Metanephros (tissue), 2 donors: ENCODE results near the gene SIRPD. TPM values are rescaled to one million over a fixed set of nuclear protein-coding genes. Genes with fewer than 3 reads are reported as not detected.

Experiments
- small RNA-seq: library from RNA; depleted of rRNA; stranded (forward); fragments of <200 nt; gene quantifications from one replicate; pipeline ENCODE3, GENCODE V24; 2014; ENCODE audit warnings: low replicate concordance
- total RNA-seq: library from RNA; depleted of rRNA; stranded (reverse); fragments of >200 nt; gene quantifications from one replicate; pipeline ENCODE4 v1.2.3, GENCODE V29; 2014

SIRPD gene
- total RNA-seq, result 0.12 TPM

DNA sequence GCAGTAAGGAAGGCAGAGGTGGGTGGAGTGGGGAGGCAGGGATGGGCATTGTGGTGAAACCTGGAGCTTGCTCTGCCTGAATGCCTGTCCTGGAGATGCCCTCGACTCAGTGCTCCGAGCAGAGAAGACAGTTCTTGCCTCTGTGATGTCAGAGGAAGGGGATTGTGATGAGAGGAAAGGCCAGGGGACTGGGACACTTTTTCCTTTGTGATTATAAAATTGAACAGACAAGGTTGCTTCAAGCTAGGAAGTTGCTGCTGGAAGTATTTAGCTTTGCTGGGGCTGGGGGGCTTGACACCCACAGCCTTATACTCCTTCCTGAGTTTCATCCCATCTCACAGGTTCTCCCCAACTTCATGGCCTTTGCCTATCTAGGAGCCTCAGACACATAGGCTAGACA is at the start of gene SIRPD:
Gene SIRPD, minus strand, starts transcription at position 101 of the 400 bp plus-strand sequence. Its CDS starts 52 bp downstream, at position 49.

DNA sequence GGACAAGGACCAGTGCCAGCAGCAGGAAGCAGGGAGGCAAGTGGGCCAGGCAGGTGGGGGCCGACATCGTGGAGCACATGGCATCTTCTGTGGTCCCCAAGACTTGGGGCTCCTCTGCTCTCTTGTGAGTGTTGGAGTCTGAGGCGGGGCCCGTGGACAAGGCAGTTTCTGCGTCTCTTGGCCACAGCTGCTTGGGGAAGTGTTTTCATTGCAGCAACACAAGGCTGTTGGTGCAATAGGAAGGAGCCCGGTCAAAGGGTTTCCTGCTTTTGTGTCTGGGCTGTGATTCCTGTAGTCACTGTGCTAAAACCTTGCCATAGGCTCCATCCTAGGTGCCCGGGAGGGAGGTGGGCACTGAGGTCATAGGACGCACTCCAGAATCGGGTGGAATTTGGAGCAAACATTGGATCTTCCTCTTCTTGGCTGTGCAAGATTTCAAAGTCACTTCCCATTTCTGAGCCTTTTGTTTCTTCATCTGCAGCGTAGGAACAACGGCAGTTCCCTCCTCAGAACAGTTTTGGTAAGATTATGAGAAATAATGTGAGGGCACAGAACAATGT is 66.1 kb downstream of the SIRPD start, which contains the start of gene SIRPB2:
Gene SIRPB2, minus strand, starts transcription at position 140 of the 560 bp plus-strand sequence. Its CDS starts 61 bp downstream, at position 79.

Small RNA genes lying within 50 kb of the gene (small RNA-seq; reads per million reads assigned to genes)
- gene RNU6-917P, result not detected

Other genes starting within 250 kb of the SIRPD start
- gene SDCBP2, start 228.6 kb downstream of the SIRPD start, total RNA-seq, result 2.5 TPM
- 125 TPM for gene FKBP1A, start 164.7 kb downstream of the SIRPD start, total RNA-seq
- gene NSFL1C, start 90.9 kb downstream of the SIRPD start, total RNA-seq, result 35.8 TPM
- gene SIRPB2, start 66.3 kb downstream of the SIRPD start, total RNA-seq, result 5.5 TPM
- gene SIRPB1, start 62.3 kb upstream of the SIRPD start, total RNA-seq, result 1.8 TPM
- gene SIRPG, start 100.1 kb upstream of the SIRPD start, total RNA-seq, result 0.18 TPM